Fibroblast of lung (primary cell): ENCODE data around the gene CPEB2.

ENCODE experiments used
- CTCF ChIP-seq, 2 donors: IDR thresholded peaks in 1 of 2; conservative IDR thresholded peaks in 1 of 2; 1 replicate in 1 of 2; 2 replicates in 1 of 2; pipeline ENCODE4 v1.5.1; 2011 to 2012; ENCODE audit warnings: low read length in 2 of 2, control low read depth in 1 of 2, inconsistent platforms in 1 of 2, low read depth in 1 of 2, mild to moderate bottlenecking in 1 of 2
- EZH2 ChIP-seq: IDR thresholded peaks from 2 replicates; pipeline ENCODE4 v1.5.1; 2012; ENCODE audit warnings: low read length, control low read depth, mild to moderate bottlenecking; ENCODE audit errors: missing control alignments

- TF ChIP-seq CTCF (conservative IDR thresholded peaks at IDR 0.05 in 1 of 2, IDR thresholded peaks at IDR 0.05 in 1 of 2; ENCODE audit: low read depth in 1 of 2, low read length in 2 of 2) (no peak), EZH2 (no peak)
Observed at GRCh38 chr4:15034071-15034764, 31.9 kb downstream of the CPEB2 start.
